Neural cell (in vitro differentiated cells): ENCODE data around the gene CCDC124. TPM values are rescaled to one million over a fixed set of nuclear protein-coding genes. Genes with fewer than 3 reads are reported as not detected.
A peak's percentile ranks its signal among the peaks of the same experiment; 100 is the strongest.

Experiments used
- H2AFZ ChIP-seq: fragments of 200-600, 300-800 bp; sonication (generic), shearing (Covaris generic); 2 replicates; pipeline ENCODE4 v1.6.0; 2014; ENCODE audit warnings: low read depth, mild to moderate bottlenecking, antibody characterized with exemption, low read length, moderate library complexity
- H3F3A ChIP-seq: fragments of 200-600 bp; shearing (Covaris generic); 2 replicates; pipeline ENCODE4 v1.6.1; 2016; ENCODE audit warnings: mild to moderate bottlenecking, moderate library complexity, mixed read lengths, antibody characterized with exemption, low read length; ENCODE audit not compliant: insufficient read depth, poor library complexity, severe bottlenecking
- H3K27ac ChIP-seq: fragments of 200-600, 300-800 bp; sonication (generic), shearing (Covaris generic); 2 replicates; pipeline ENCODE4 v1.5.1; 2014; ENCODE audit warnings: mild to moderate bottlenecking, low read length, moderate library complexity
- H3K27me3 ChIP-seq: fragments of 300-800, 200-600 bp; sonication (generic), shearing (Covaris generic); 2 replicates; pipeline ENCODE4 v1.6.0; 2014; ENCODE audit warnings: mild to moderate bottlenecking, low read depth, low read length, moderate library complexity; ENCODE audit not compliant: insufficient read depth
- H3K36me3 ChIP-seq: fragments of 300-800, 200-600 bp; sonication (generic), shearing (Covaris generic); 2 replicates; pipeline ENCODE4 v1.5.1; 2014; ENCODE audit warnings: mild to moderate bottlenecking, antibody characterized with exemption, low read length, moderate library complexity; ENCODE audit not compliant: insufficient read depth
- H3K4me2 ChIP-seq: fragments of 300-800, 200-600 bp; sonication (generic), shearing (Covaris generic); 2 replicates; pipeline ENCODE4 v1.6.0; 2014; ENCODE audit warnings: mild to moderate bottlenecking, low read length
- H3K4me3 ChIP-seq: fragments of 300-800, 200-600 bp; sonication (generic), shearing (Covaris generic); 2 replicates; pipeline ENCODE4 v1.5.1; 2014; ENCODE audit warnings: mild to moderate bottlenecking, low read length, moderate library complexity
- H3K79me2 ChIP-seq: fragments of 200-600 bp; shearing (Covaris generic); replicated peaks from 2 replicates; pipeline ENCODE4 v1.6.0; 2014; ENCODE audit warnings: mild to moderate bottlenecking, low read length, moderate library complexity; ENCODE audit not compliant: insufficient read depth
- H3K9ac ChIP-seq: fragments of 300-800, 200-600 bp; sonication (generic), shearing (Covaris generic); 2 replicates; pipeline ENCODE4 v1.6.1; 2016; ENCODE audit warnings: mild to moderate bottlenecking, low read length, mixed read lengths
- H3K9me2 ChIP-seq: fragments of 200-600 bp; shearing (Covaris generic); 2 replicates; pipeline ENCODE4 v1.6.1; 2016; ENCODE audit warnings: mild to moderate bottlenecking, low read length, mixed read lengths; ENCODE audit not compliant: insufficient read depth
- H3K9me3 ChIP-seq: fragments of 200-600, 300-800 bp; sonication (generic), shearing (Covaris generic); 2 replicates; pipeline ENCODE4 v1.6.1; 2016; ENCODE audit warnings: mild to moderate bottlenecking, mixed run types, low read length, moderate library complexity, mixed read lengths
- H4K20me1 ChIP-seq: fragments of 200-600 bp; shearing (Covaris generic); 2 replicates; pipeline ENCODE4 v1.6.1; 2016; ENCODE audit warnings: mild to moderate bottlenecking, mixed run types; ENCODE audit not compliant: insufficient read depth
- EZH2 ChIP-seq: fragments of 200-600, 300-800 bp; shearing (Covaris generic), sonication (generic); IDR thresholded peaks from 2 replicates; pipeline ENCODE4 v1.6.1; 2014; ENCODE audit warnings: antibody characterized with exemption, low read length, borderline replicate concordance, mild to moderate bottlenecking; ENCODE audit not compliant: insufficient read depth, poor library complexity, severe bottlenecking
- MXI1 ChIP-seq: fragments of 450-650 bp; conservative IDR thresholded peaks from 2 replicates; pipeline ENCODE4 v1.6.1; 2014; ENCODE audit warnings: antibody characterized with exemption, mild to moderate bottlenecking; ENCODE audit not compliant: poor library complexity, severe bottlenecking
- POLR2AphosphoS5 ChIP-seq: IDR thresholded peaks from 2 replicates; pipeline ENCODE4 v1.6.1; 2012
- RAD21 ChIP-seq: fragments of 450-650 bp; conservative IDR thresholded peaks from 2 replicates; pipeline ENCODE4 v1.6.1; 2014; ENCODE audit warnings: antibody characterized with exemption, mild to moderate bottlenecking, moderate library complexity
- REST ChIP-seq: IDR thresholded peaks from 2 replicates; pipeline ENCODE4 v1.6.1; 2012; ENCODE audit warnings: borderline replicate concordance
- SMC3 ChIP-seq: fragments of 450-650 bp; conservative IDR thresholded peaks from 2 replicates; pipeline ENCODE4 v1.6.1; 2014; ENCODE audit warnings: antibody characterized with exemption, mild to moderate bottlenecking, moderate library complexity; ENCODE audit not compliant: poor library complexity
- TAF1 ChIP-seq: IDR thresholded peaks from 2 replicates; pipeline ENCODE4 v1.6.1; 2012; ENCODE audit warnings: low read depth
- polyA plus RNA-seq: library from polyadenylated mRNA; depleted of rRNA; stranded (reverse); fragments of >200 nt; gene quantifications from 2 replicates; pipeline ENCODE4 v1.2.3, GENCODE V29; 2014

CCDC124 gene
- polyA plus RNA-seq, 1 donor from 2014 or later: 31.0 TPM

- Histone ChIP-seq H3K27me3 (no peaks in the 10 kb centered on the region), H3K36me3 (no peaks in the 10 kb centered on the region), H3K79me2 (peaks cover 18% of the 10 kb centered on the region), H3K9me2 (no peaks in the 10 kb centered on the region), H3K9ac (peak overlapping the region; percentile 67), H3K27ac (peak overlapping the region; percentile 76), H3K9me3 (no peaks in the 10 kb centered on the region), H3F3A (no peaks in the 10 kb centered on the region), H2AFZ (no peak overlapping the region), H3K4me3 (peak overlapping the region; percentile 72), H4K20me1 (no peaks in the 10 kb centered on the region), H3K4me2 (no peak overlapping the region)
- TF ChIP-seq TAF1 (no peak), REST (no peak), SMC3 (no peak), MXI1 (no peak)
Observed at GRCh38 chr19:17949956-17950309, 17.1 kb downstream of the CCDC124 start.

- no peaks in the 10 kb centered on the region for H3K27me3 ChIP-seq
- no peaks in the 10 kb centered on the region for H3F3A ChIP-seq
- no peaks in the 10 kb centered on the region for H3K36me3 ChIP-seq
- no peaks in the 10 kb centered on the region for H4K20me1 ChIP-seq
- no peaks in the 10 kb centered on the region for H3K9me3 ChIP-seq
- H3K4me2 ChIP-seq: peak overlapping the region; percentile 59
- peak overlapping the region; percentile 3 for H2AFZ ChIP-seq
- H3K9ac ChIP-seq: peak overlapping the region; percentile 67
- no peak for TF ChIP-seq EZH2
- TF ChIP-seq TAF1: no peak
- TF ChIP-seq POLR2AphosphoS5: peak; percentile 11
- H3K27ac ChIP-seq: peak overlapping the region; percentile 76
- no peaks in the 10 kb centered on the region for H3K9me2 ChIP-seq
- H3K79me2 ChIP-seq: peaks cover 18% of the 10 kb centered on the region
- H3K4me3 ChIP-seq: peak overlapping the region; percentile 72
Observed at GRCh38 chr19:17950310-17951156, 17.7 kb downstream of the CCDC124 start.

- peak overlapping the region; percentile 67 for H3K9ac ChIP-seq
- H3F3A ChIP-seq: no peaks in the 10 kb centered on the region
- H3K4me2 ChIP-seq: peak overlapping the region; percentile 59
- H3K27ac ChIP-seq: peak overlapping the region; percentile 76
- no peaks in the 10 kb centered on the region for H3K9me2 ChIP-seq
- no peaks in the 10 kb centered on the region for H3K27me3 ChIP-seq
- TF ChIP-seq RAD21 (no peak), TAF1 (peak; percentile 44)
- H3K4me3 ChIP-seq: peak overlapping the region; percentile 72
- peaks cover 18% of the 10 kb centered on the region for H3K79me2 ChIP-seq
- H4K20me1 ChIP-seq: no peaks in the 10 kb centered on the region
- H3K36me3 ChIP-seq: no peaks in the 10 kb centered on the region
- no peaks in the 10 kb centered on the region for H3K9me3 ChIP-seq
- H2AFZ ChIP-seq: no peak overlapping the region
Observed at GRCh38 chr19:17951157-17951989, 18.6 kb downstream of the CCDC124 start.
